TTC549 (cell line): ENCODE results near the gene CPXM2.

ENCODE experiments used
- FAIRE-seq: peaks from 2 replicates; lab custom pipeline; 2012; peaks lifted over from hg19 to GRCh38; lab: Jason Lieb, UNC

Gene CPXM2

DNA sequence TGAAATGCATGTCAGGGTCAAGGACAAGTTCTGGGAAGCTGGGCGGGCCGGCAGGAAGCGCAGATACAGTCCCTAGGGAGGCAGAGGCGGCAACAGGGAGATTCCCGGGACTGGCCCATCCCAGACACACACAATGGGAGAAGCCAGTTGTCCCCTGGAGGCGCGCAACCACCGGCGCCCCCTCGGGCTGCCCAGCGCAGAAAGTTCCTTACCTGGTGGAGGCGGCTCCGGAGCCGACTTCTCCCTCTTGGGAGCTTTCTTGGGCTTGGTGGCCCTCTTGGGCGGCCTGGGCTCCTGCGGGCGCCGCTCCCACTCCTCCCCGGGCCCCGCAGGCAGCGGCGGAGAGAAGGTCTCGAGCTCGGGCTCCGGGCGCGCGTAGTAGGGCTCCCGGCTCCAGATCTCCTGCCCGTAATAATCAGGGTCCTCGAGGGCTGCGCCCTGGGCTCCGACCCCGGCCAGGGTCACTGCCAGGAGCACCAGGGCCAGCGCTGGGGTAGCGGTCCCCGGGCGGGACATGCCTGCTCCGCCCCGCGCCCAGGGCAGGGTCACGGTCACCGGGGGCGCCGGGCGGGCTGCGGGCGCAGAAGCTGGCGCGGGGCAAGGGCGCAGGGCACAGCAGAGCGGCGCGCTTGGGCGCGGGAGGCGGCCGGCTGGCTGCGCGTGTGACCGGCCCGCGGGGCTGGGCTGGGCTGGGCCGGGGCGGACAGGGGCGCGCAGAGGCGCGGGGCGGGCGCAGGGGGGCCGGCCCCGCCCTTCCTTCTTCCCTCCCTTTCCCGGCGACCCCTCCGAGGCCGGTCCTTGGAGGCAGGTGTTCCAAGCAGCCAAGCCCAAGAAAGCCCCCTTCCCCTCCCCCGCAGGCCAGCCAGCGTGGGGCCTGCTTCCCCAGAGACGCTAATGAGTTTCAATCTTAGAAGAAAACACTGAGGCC is at the start of gene CPXM2:
Gene CPXM2 (minus strand): TSS at position 664 of the 928 bp plus-strand sequence. CDS start 148 bp downstream, at position 516.
- FAIRE-seq, result no peak

DNA sequence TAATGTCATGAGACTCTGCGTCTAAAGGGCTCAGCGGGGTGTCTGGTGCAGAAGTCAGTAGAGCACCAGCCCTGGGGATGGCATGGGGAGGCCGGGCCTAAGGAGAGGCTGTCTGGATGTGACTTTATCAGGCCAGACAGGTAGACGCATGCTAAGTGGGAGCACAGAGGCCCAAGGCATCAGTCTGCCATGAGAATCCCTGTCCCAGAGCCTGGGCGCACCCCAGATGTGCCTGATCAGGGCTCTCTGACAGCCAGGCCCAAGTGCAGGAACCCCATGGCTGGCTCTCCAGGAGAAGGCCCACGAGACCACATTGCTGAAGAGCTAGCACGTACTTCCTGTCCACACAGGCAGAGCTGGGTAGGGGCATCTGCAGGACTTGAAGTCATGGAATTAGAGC is 48.0 kb upstream of the CPXM2 start:
- no peak for FAIRE-seq

DNA sequence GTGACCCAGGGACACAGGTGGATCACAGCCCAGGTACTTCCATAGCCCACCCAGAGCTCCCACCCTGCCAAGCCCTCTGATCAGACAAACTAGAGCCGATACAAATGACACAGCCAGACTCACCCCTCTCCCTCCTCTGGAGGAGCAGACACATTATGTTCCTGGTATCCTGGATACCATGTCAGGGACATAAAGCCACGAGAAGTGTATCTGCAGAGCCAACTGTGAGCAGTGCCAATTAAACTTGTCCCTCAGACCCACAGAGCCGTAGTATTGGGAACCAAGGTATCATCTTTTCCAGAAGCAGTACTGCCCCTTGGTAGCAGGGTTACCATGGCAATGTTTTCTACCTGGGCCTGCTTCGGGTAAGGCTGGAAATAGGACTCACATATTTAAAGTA is 47.3 kb upstream of the CPXM2 start:
- FAIRE-seq, result no peak

DNA sequence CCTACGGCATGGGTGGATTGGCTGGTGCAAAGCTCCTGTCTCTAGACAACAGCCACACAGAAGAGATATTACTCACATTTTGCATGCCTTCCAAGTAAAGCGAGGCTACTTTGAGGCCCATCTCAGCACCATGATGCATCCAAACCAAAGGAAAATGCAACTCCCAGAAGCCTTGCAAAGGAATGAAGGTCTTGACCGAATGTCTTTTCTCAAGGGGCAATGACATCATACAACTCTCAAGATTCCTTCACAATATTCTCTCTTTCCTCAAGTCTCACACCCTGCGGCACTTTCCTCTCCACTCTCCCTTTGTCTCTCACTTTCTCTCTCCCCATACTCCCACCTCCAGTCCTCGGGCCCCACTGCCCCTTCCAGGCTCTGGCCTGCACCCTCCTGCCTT is 44.8 kb upstream of the CPXM2 start:
- FAIRE-seq, result no peak

DNA sequence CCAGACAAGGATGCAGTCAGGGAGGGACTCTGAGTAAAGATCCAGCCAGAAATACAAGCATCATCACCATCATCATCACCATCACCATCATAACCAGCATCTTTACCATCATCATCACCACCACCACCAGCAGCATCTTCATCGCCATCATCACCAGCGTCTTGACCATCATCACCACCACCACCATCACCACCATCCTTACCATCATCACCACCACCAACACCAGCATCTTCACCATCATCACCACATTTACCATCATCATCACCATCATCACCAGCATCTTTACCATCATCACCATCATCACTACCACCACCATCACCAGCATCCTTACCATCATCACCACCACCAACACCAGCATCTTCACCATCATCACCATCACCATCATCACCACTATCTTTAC is 44.1 kb upstream of the CPXM2 start:
- no peak for FAIRE-seq

DNA sequence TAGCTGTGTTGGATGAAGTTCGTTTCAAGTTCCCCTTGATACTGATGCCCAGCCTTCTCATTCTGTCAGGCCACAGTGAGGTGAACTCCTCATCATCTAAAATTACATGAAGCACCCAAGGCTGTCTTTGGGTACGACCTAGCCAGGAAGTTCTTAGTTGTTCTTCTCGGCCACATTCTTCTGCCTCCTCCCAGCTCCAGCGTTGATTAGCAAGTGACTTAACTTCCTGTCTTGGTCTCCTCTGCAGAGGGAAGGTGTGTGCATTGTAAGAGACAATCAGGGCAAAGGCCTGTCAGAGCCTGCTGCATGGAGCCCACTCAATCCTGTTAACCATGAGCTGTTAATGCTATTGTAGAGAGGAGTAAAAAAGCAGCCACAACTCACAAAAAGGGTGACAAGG is 43.2 kb upstream of the CPXM2 start:
- FAIRE-seq, result no peak

DNA sequence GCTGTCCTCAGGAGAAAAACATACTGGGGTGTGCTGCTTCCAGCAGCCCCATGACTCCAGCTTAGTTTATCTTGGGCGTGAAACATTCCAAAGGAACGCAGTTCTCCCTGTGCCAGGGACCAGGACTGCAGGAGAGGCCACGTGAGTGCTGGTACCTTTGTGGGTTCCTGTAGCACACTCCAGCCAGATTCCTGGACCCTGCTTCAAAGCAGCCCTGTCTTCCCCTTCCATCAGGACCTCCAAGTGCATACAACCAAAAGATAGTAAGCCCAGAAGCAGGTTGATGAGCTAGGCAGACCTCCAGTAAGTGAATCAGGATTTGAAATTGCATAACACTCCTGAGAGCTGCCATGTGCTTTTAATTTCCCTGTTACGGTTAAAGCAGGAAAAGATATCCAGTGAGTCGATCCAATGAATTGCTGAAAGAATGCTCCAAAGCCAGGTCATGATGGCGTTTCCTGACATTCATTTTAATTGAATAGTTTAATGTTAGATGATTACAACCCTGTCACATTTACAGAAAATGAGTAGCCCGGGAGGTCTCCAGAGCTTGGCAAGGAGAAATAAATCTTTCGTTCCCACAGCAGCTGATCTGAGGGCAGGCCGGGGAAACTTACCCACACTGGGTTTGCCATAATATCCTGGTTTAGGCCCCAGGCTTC is 38.9 kb upstream of the CPXM2 start:
- FAIRE-seq, result no peak

DNA sequence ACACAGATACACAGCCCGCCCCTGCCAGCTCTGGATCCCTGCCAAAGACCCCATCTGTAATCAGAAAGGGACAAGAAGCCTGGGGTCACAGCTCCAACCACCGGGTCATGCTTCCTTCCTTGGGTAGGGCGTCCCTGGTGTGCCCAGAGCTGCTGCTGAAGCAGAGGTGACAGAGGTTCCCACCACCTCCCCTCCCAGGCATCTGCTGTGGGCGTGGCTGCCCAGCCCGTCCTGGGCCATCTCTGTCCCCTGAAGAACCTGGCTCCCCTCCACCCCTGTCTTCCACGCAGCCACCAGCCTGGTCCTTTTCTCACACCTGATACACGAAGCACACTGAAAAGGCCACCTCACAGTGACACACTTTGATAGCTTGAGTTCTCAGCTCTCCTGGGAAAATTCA is 38.2 kb upstream of the CPXM2 start:
- FAIRE-seq, result no peak

DNA sequence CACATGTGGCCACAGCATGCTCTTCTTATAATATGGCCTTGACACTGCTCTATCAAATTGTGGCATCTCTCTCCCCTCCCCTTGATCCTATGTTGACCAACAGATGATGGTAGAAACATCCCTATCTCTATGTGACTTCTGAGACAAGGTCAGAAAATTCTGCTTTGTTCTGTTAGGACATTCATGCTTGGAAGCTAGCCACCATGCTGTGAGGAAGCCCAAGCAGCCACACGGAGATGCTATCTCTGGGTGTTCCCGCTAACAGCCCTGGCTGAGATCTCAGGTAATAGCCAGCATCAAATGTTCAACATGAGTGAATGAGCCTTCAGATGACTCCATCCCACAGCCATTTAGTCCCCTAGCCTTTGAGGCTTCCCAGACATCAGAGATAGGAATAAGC is 36.8 kb upstream of the CPXM2 start:
- FAIRE-seq, result no peak

DNA sequence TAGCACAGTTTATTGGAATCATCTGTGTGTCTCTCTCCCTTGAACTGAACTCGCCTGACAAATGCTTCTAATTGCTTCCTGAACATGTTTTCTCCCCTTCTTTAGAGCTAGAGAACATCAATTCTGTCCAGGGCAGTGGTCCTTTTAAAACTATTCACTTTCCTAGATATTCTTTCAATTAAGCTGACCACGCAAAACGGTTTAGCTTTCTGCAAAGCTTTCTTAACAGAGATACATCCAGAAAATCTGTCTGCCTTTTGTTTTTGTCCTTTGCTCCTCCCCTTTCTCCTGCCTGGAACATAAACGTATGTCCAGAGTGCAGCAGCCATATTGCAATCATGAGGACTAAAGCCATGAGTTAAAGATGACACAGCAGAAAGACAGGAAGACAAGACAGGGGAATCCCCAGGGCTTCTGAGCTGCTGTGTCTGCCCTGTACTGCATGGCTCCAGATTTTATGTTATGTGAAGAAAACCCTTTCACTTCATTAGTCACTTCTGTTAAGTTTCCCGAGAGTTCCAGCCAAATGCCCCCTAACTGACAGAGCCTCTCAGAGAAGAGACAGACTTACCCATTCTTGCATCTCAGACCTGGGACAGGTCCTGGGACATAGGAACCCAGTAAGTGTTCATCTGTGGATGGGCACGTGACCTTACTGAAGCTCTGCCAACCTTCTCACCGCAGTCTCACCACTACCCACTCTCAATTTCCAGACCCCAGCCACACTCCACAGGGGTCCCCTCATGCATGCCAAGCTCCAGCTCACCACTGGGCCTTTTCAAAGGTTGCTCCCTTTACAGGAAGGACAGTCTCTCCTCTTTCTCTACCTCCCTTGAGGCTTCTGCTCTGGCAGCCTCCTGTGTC is 35.0 kb upstream of the CPXM2 start:
- no peak for FAIRE-seq

DNA sequence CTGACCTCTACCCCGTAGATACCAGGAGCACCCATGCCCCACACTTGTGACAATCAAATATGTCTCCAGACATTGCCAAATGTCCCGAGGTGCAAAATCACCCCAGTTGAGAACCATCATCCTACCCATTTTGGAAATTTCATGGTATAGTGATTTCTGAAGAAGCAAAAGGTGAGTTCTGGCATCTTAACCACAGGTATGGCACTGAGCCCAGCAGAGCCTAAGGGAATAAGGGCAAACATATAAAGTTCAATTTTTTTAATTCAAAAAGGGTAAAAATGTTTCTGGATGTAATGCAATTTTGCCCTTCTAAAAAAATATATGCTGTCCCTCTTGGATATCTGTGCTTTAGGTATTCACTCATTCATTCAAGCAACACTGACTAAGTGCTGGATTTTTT is 30.5 kb upstream of the CPXM2 start:
- FAIRE-seq, result no peak

DNA sequence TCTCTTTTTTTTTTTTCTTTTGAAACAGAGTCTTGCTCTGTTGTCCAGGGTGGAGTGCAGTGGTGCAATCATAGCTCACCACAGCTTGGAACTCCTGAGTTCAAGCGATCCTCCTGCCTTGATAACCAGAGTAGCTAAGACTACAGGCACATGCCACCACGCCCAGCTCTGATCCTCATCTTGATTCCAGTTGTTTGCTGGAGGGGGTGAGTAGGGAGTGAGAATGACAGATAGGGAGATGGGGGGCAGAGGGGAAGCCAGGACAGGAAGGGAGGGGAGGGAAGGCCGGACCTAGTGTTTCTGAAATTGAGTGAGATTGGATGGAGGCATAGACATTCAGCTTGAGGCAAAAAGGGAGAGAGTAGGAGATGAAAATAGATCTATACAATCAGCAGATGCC is 25.2 kb upstream of the CPXM2 start:
- no peak for FAIRE-seq

DNA sequence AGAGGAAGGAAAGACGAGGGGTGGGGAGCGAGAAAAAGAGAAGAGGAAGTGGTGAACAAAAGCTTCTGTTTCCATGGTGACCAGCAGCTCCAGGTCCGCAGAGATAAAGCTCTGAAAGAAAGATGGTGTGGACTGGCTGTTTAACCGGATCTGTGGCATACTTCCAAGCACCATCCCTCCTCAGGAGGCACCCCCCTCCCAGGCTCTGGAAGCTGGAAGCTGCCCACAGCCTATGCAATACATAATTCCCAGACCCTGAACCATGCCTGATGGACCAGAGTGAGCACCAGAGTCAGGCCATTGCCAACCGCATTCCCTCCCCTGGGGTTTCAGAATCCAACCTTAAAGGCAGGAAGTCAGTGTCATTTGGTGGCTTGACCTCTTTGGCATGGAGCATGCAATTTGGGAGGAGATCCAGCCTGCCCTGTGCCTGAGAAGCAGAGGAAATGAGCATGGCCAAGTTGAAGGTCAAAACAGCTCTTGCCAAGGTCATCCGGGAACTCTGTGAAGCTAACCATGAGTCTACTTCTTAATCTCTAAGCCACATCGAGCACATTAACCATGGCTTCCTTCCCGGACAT is 22.2 kb upstream of the CPXM2 start:
- no peak for FAIRE-seq

DNA sequence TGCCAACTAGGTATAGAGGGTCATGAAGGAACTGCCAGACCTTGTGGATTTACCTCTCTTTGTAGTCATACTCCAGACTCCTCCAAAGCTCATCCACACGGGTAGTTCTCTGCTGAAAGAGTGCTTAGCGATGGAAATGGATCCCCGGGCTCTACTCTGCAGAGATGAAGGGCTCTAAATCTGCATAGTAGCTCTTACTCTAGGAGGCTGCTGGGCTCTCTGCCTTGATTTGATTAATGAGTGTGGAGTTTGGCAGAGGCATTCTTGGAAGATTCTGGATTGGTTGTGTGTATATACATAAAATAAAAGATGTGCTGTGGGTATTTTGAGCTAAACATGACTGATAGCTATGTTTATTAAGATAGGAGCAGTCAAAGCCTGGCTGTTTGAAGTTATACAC is 21.3 kb upstream of the CPXM2 start:
- FAIRE-seq, result no peak

DNA sequence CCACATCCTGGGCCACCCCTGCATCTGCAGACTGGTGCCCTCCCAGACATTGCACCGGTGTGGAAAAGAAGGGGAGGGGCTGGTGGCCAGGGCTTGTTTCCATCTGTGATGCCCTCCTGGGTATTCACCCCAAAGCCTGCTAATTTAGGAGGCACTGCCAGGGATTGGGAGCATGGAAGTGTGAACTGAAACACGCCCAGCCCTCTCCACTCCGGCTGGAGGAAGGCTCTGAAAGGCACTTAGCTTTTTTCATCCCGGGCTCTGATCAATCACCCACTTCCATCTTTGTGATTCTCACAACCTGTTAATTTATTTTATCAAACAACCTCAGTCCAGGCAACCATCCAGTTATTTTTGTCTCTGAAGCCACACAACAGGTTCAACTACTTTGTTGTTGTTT is 20.9 kb upstream of the CPXM2 start:
- no peak for FAIRE-seq

DNA sequence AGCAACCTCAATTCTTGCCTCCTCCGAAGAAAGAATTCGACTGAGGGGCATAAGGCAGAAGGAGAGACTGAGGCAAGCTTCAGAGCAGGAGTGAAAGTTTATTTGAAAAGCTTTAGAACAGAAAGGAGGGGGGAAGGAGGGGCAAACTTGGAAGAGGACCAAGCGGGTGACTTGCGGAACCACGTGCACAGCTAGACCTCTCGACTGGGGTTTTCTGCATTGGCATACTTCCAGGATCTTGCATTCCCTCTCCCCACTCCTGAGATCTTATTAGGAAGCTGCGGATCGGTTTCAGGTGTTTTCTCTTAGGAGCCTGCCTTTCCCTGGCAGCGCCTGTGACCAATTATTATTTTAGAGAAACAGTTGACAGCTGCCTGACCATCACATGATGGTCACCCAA is 20.3 kb upstream of the CPXM2 start:
- no peak for FAIRE-seq

DNA sequence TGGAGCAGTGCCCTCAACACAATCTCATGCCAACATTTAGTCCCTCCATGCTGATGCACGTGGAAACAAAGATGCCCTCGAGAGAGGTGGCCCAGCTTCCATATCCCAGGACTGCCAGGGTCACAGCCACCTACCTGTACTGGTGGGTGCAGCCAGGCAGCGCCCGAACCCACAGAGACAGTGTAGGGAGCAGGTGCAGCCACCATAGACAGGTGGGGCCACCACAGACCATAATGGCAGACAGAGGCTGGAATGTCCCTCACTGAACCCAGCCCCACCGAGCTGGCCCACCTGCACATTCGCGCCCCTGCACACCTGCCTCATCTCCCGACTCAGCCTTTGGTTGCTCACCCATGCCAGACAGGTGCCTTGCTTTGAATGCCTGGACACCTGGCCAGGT is 18.3 kb upstream of the CPXM2 start:
- FAIRE-seq, result no peak

DNA sequence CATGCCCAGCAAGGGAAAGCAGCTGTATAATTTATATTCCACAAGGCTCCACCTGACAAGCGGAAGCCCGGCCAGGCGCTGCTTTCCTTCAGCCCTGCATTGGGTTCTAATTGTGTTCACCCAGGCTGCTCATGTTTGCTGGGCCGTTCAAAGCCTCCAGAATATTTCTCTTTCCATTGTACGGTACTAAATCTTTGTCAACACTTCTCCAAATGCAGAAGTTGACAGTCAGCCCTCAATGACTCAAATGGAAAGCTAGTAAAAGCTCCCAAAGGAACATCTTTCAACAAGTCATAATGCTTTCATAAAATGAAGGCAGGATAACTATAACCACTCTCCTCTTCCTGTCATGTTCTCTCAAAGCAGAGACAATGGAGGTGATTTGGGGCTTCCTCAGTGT is 17.8 kb upstream of the CPXM2 start:
- FAIRE-seq, result no peak

DNA sequence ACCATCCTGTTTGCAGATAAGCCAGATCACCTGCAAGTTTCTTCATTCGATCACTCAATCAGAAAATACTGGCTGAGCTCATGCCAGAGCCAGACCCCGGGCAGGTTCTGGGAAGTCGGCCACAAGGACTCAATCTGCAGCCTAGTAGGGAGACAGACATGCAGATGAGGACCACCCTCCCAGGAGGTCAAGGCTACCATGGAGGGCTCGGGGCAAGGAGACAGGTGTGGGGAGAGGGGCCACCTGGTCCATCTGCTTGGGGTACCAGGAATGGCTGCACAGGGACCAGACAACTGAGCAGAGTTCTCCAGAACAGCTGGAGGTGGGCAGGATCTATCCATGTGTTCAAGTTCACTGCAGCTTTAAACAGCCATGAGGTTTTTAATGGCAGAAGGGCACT is 16.8 kb upstream of the CPXM2 start:
- FAIRE-seq, result no peak

DNA sequence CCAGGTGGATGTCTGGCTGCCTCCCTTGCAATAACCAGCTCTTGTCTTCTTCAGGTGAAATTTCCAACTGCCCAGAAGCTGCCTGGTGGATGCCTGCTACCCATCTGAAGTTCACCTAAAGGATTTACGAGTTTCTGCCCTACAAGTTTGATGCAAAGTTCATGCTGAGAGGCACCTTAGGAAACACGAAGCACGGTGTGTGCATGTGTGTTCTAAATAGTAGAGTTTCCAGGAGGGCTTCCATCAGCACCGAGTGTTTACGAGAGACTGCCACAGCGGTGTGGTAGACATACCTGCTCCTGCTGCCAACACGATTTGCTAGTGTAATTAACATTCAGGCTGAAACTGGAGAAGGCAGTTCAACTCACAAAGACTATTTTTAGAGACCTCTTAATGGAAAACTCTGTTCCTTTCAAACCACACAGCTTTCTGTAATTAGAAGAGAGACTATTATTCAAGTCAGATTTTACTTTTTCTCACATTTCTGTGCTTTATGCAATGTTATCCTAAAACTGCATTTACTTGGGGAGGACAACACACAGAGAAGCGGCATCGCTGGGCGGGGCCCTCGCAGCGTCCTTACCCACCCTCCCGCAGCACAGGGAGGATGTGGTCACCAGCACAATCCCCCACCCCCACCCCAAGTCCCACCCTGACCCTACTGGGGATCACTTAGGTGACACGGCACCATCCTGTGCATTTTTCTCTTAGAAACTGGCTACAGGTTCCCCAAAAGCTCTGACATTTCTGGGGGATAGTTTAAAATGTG is 15.5 kb upstream of the CPXM2 start:
- FAIRE-seq, result no peak

DNA sequence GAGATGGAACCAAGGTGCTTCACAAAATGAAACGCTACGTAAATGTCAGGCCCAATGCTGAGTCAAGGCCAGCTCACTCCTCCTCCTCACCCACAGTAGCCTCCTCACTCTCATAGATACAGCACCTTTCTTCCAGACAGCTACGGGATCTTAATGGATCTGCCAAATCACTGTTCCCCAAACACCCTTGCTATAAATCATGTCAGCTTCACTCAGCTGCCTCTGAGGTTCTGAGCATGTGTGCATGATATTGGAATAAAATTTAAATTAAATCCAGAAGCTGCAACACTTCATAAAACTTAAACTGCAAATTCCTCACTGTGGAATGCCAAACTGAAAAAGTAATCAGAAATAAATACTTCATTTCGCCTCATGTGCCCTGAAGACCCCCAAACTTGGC is 14.7 kb upstream of the CPXM2 start:
- no peak for FAIRE-seq
